PC-9 (cell line): ENCODE measurements around the gene GRIA1. TPM values are rescaled to one million over a fixed set of nuclear protein-coding genes. Genes with fewer than 3 reads are reported as not detected.

ENCODE experiments used
- BruUV-seq: library from RNA; stranded (reverse); fragments of 400-500 nt; replicated peaks from 2 replicates; lab custom pipeline; 2021; lab: Mats Ljungman, UMichigan
- CTCF ChIA-PET: fragments of 300-600 bp; sonication (Branson Sonifier 250); formaldehyde crosslinking; loops from one replicate; lab custom pipeline; 2022; ENCODE audit warnings: antibody characterized with exemption; lab: Charles Lee
- POLR2A ChIA-PET: fragments of 300-600 bp; sonication (Branson Sonifier 250); formaldehyde crosslinking; loops from one replicate; lab custom pipeline; 2022; ENCODE audit warnings: antibody characterized with exemption; ENCODE audit not compliant: unreplicated experiment; lab: Charles Lee
- DNase-seq, 2 experiments: peaks; one replicate each; pipeline versions ENCODE4 v3.0.0 to v3.0.0-alpha.2; 2015 to 2022; ENCODE audit warnings: mixed read lengths in 1 of 2
- H2AFZ ChIP-seq: fragments of 200-600 bp; sonication (generic); 2 replicates; pipeline ENCODE4 v1.8.1; 2017; ENCODE audit warnings: antibody characterized with exemption
- H3F3A ChIP-seq: fragments of 200-600 bp; sonication (generic); 2 replicates; pipeline ENCODE4 v1.8.1; 2017; ENCODE audit warnings: antibody characterized with exemption, mild to moderate bottlenecking, low read depth; ENCODE audit not compliant: insufficient read depth
- H3K27ac ChIP-seq: fragments of 200-600 bp; sonication (generic); 2 replicates; pipeline ENCODE4 v1.6.1; 2016; ENCODE audit warnings: mixed run types
- H3K27me3 ChIP-seq: fragments of 200-600 bp; sonication (generic); 2 replicates; pipeline ENCODE4 v1.6.1; 2016; ENCODE audit warnings: low read depth, mixed run types; ENCODE audit not compliant: insufficient read depth
- H3K36me3 ChIP-seq: fragments of 200-600 bp; sonication (generic); 2 replicates; pipeline ENCODE4 v1.6.1; 2016; ENCODE audit warnings: low read depth, mixed run types
- H3K4me1 ChIP-seq: fragments of 200-600 bp; sonication (generic); replicated peaks from 2 replicates; pipeline ENCODE4 v1.6.1; 2016; ENCODE audit warnings: mixed run types; ENCODE audit not compliant: insufficient read depth
- H3K4me2 ChIP-seq: fragments of 200-600 bp; sonication (generic); 2 replicates; pipeline ENCODE4 v1.6.1; 2017; ENCODE audit warnings: mixed run types
- H3K4me3 ChIP-seq: fragments of 200-600 bp; sonication (generic); 2 replicates; pipeline ENCODE4 v1.6.1; 2016; ENCODE audit warnings: mixed run types
- H3K79me2 ChIP-seq: fragments of 200-600 bp; sonication (generic); 2 replicates; pipeline ENCODE4 v1.6.1; 2017; ENCODE audit warnings: low read depth, mixed run types
- H3K9me2 ChIP-seq: fragments of 200-600 bp; sonication (generic); 2 replicates; pipeline ENCODE4 v1.8.1; 2017; ENCODE audit warnings: mild to moderate bottlenecking; ENCODE audit not compliant: insufficient read depth
- H3K9me3 ChIP-seq: fragments of 200-600 bp; sonication (generic); 2 replicates; pipeline ENCODE4 v1.8.1; 2016; ENCODE audit warnings: low read depth; ENCODE audit not compliant: insufficient read depth
- H4K20me1 ChIP-seq: fragments of 200-600 bp; sonication (generic); 2 replicates; pipeline ENCODE4 v1.8.1; 2017; ENCODE audit not compliant: insufficient read depth
- CTCF ChIP-seq: fragments of 200-600 bp; sonication (generic); conservative IDR thresholded peaks from 2 replicates; pipeline ENCODE4 v1.6.1; 2017; ENCODE audit warnings: mixed run types, antibody characterized with exemption, mild to moderate bottlenecking, moderate library complexity
- EZH2 ChIP-seq: fragments of 200-600 bp; sonication (generic); IDR thresholded peaks from 2 replicates; pipeline ENCODE4 v1.8.0; 2017; ENCODE audit warnings: antibody characterized with exemption, low read depth
- intact Hi-C: fragments of 100-400 bp; cut with micrococcal nuclease; formaldehyde crosslinking; loops from one replicate; pipeline ENCODE4 v1.10.0; 2022; ENCODE audit not compliant: unreplicated experiment
- total RNA-seq: library from RNA; stranded (reverse); gene quantifications from 2 replicates; pipeline ENCODE4 v1.2.3, GENCODE V29; 2021

The GRIA1 gene
- total RNA-seq, 1 experiment from 2014 or later: not detected

- no peaks in the 10 kb centered on the region for H3K36me3 ChIP-seq
- BruUV-seq: no TSS peak
- H4K20me1 ChIP-seq: no peaks in the 10 kb centered on the region
- no peak overlapping the region for H3K4me2 ChIP-seq
- H3K79me2 ChIP-seq: no peaks in the 10 kb centered on the region
- H3K27me3 ChIP-seq: no peaks in the 10 kb centered on the region
- H3K27ac ChIP-seq: no peak overlapping the region
- POLR2A ChIA-PET: no interaction called here
- DNase-seq: no peak
- intact Hi-C loops: no loop called here
- no peaks in the 10 kb centered on the region for H3F3A ChIP-seq
- CTCF ChIA-PET: no interaction called here
- H3K4me1 ChIP-seq: no peaks in the 10 kb centered on the region
- H2AFZ ChIP-seq: no peak overlapping the region
- no peak overlapping the region for H3K4me3 ChIP-seq
- H3K9me2 ChIP-seq: no peaks in the 10 kb centered on the region
- TF ChIP-seq EZH2: no peak
- TF ChIP-seq CTCF: no peak
- no peaks in the 10 kb centered on the region for H3K9me3 ChIP-seq
These were observed 306.1 kb downstream of the GRIA1 start for GRCh38 chr5:153796527-153796926.

- Histone ChIP-seq H3K36me3 (no peaks in the 10 kb centered on the region), H3K4me1 (no peaks in the 10 kb centered on the region), H3K27ac (no peak overlapping the region), H3K4me3 (no peak overlapping the region), H4K20me1 (no peaks in the 10 kb centered on the region), H3K27me3 (no peaks in the 10 kb centered on the region), H3K4me2 (no peak overlapping the region), H3K9me3 (no peaks in the 10 kb centered on the region), H3F3A (no peaks in the 10 kb centered on the region), H3K9me2 (no peaks in the 10 kb centered on the region), H2AFZ (no peak overlapping the region), H3K79me2 (no peaks in the 10 kb centered on the region)
- BruUV-seq: no TSS peak
- intact Hi-C loops: no loop called here
- ChIA-PET POLR2A (no interaction called here), CTCF (no interaction called here)
- TF ChIP-seq CTCF (no peak), EZH2 (no peak)
- DNase-seq: no peak
These were observed 307.0 kb downstream of the GRIA1 start for GRCh38 chr5:153797484-153797883.

- no peaks in the 10 kb centered on the region for H3K4me1 ChIP-seq
- no peak overlapping the region for H3K4me3 ChIP-seq
- POLR2A ChIA-PET: no interaction called here
- H4K20me1 ChIP-seq: no peaks in the 10 kb centered on the region
- intact Hi-C loops: no loop called here
- H3K36me3 ChIP-seq: no peaks in the 10 kb centered on the region
- BruUV-seq: no TSS peak
- H3F3A ChIP-seq: no peaks in the 10 kb centered on the region
- no peak for TF ChIP-seq CTCF
- no peak for TF ChIP-seq EZH2
- DNase-seq: no peak
- no peaks in the 10 kb centered on the region for H3K9me3 ChIP-seq
- no peaks in the 10 kb centered on the region for H3K27me3 ChIP-seq
- H3K27ac ChIP-seq: no peak overlapping the region
- no peak overlapping the region for H3K4me2 ChIP-seq
- H2AFZ ChIP-seq: no peak overlapping the region
- H3K9me2 ChIP-seq: no peaks in the 10 kb centered on the region
- H3K79me2 ChIP-seq: no peaks in the 10 kb centered on the region
- CTCF ChIA-PET: no interaction called here
These were observed 308.4 kb downstream of the GRIA1 start for GRCh38 chr5:153798830-153799229.
